PC-3 (cell line): Measurements from ENCODE around the gene MAP2K4. TPM values are rescaled to one million over a fixed set of nuclear protein-coding genes. Genes with fewer than 3 reads are reported as not detected.

Experiments used
- ATAC-seq: fragments of 200-7000 bp; cut with Tn5 transposase; 2 replicates; pipeline ENCODE4 v1.9.1; 2020; ENCODE audit warnings: mild to moderate bottlenecking, moderate library complexity
- BruUV-seq: library from RNA; stranded (reverse); fragments of 400-500 nt; replicated peaks from 2 replicates; lab custom pipeline; 2021; lab: Mats Ljungman, UMichigan
- CTCF ChIA-PET: fragments of 300-600 bp; sonication (Branson Sonifier 250); formaldehyde crosslinking; loops from one replicate; lab custom pipeline; 2022; ENCODE audit warnings: antibody characterized with exemption; lab: Charles Lee
- POLR2A ChIA-PET: fragments of 300-600 bp; sonication (Branson Sonifier 250); formaldehyde crosslinking; loops from one replicate; lab custom pipeline; 2022; ENCODE audit warnings: antibody characterized with exemption; ENCODE audit not compliant: unreplicated experiment; lab: Charles Lee
- DNase-seq: peaks from one replicate; pipeline ENCODE4 v3.0.0-alpha.2; 2015
- H2AFZ ChIP-seq: fragments of 300-600 bp; sonication (generic); 2 replicates; pipeline ENCODE4 v1.6.0; 2016; ENCODE audit warnings: antibody characterized with exemption, low read length
- H3F3A ChIP-seq: fragments of 300-600 bp; sonication (generic); one replicate; pipeline ENCODE4 v1.6.0; 2017; ENCODE audit warnings: antibody characterized with exemption, low read length, control low read depth, mild to moderate bottlenecking; ENCODE audit not compliant: unreplicated experiment
- H3K27ac ChIP-seq: fragments of 300-600 bp; sonication (generic); 2 replicates; pipeline ENCODE4 v1.5.1; 2016; ENCODE audit warnings: mild to moderate bottlenecking, low read length
- H3K27me3 ChIP-seq: fragments of 300-600 bp; sonication (generic); 2 replicates; pipeline ENCODE4 v1.6.1; 2016; ENCODE audit warnings: low read length, mixed read lengths
- H3K36me3 ChIP-seq: fragments of 300-600 bp; sonication (generic); 2 replicates; pipeline ENCODE4 v1.6.1; 2016; ENCODE audit warnings: low read depth, mixed run types, low read length, mixed read lengths
- H3K4me1 ChIP-seq: fragments of 300-600 bp; sonication (generic); 2 replicates; pipeline ENCODE4 v1.5.1; 2016; ENCODE audit warnings: low read length; ENCODE audit not compliant: insufficient read depth
- H3K4me2 ChIP-seq: fragments of 300-600 bp; sonication (generic); 2 replicates; pipeline ENCODE4 v1.6.0; 2016; ENCODE audit warnings: low read length
- H3K4me3 ChIP-seq: fragments of 300-600 bp; sonication (generic); 2 replicates; pipeline ENCODE4 v1.5.1; 2016; ENCODE audit warnings: mild to moderate bottlenecking, low read length, mixed read lengths
- H3K79me2 ChIP-seq: fragments of 300-600 bp; sonication (generic); 2 replicates; pipeline ENCODE4 v1.6.1; 2017; ENCODE audit warnings: low read length, mixed read lengths
- H3K9ac ChIP-seq: fragments of 300-600 bp; sonication (generic); 2 replicates; pipeline ENCODE4 v1.6.0; 2016; ENCODE audit warnings: mild to moderate bottlenecking, low read length
- H3K9me2 ChIP-seq: fragments of 300-600 bp; sonication (generic); replicated peaks from 2 replicates; pipeline ENCODE4 v1.6.1; 2016; ENCODE audit warnings: mixed run types, low read length, mixed read lengths
- H3K9me3 ChIP-seq: fragments of 300-600 bp; sonication (generic); 2 replicates; pipeline ENCODE4 v1.6.1; 2016; ENCODE audit warnings: low read length, mixed read lengths
- H4K20me1 ChIP-seq: fragments of 300-600 bp; sonication (generic); 2 replicates; pipeline ENCODE4 v1.6.1; 2016; ENCODE audit warnings: low read length, mixed read lengths
- EZH2 ChIP-seq: fragments of 300-600 bp; sonication (generic); IDR thresholded peaks from one replicate; pipeline ENCODE4 v1.6.1; 2017; ENCODE audit warnings: antibody characterized with exemption, mild to moderate bottlenecking, low read length; ENCODE audit not compliant: unreplicated experiment
- EZH2phosphoT487 ChIP-seq: fragments of 300-600 bp; sonication (generic); IDR thresholded peaks from 2 replicates; pipeline ENCODE4 v1.6.1; 2018; ENCODE audit warnings: mild to moderate bottlenecking, antibody characterized with exemption, low read length, borderline replicate concordance
- intact Hi-C: fragments of 100-400 bp; cut with micrococcal nuclease; formaldehyde crosslinking; loops from 2 replicates; pipeline ENCODE4 v1.9.0; 2023
- total RNA-seq: library from RNA; depleted of rRNA; stranded (reverse); fragments of >200 nt; gene quantifications from 2 replicates; pipeline ENCODE4 v1.2.3, GENCODE V29; 2014
- TF ChIP-seq, protein P1 (sequence below): fragments of 300-600 bp; sonication (generic); conservative IDR thresholded peaks from 2 replicates; pipeline ENCODE4 v1.5.1; 2017; ENCODE audit warnings: antibody characterized with exemption, low read depth, mild to moderate bottlenecking, low read length

MAP2K4 gene
- total RNA-seq, 1 experiment from 2014 or later: 35.5 TPM

DNA sequence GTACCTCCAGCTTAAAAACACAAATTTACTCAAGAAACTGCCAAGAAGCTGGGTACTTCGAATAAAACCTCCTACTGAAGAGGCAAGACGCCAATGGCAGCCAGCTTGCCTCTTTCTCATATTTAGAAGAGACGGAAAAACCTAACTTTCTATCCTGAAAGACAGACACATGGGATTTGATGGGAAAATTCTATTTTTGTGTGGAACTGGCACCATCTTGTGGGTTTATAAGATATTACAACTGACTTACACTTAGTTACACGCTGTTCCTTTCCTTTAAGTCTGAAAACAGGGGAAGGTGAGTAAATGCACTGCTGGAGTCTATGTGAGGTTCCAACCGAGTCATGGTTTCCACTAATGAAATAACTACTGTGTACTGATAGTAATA, 33.7 kb upstream of the MAP2K4 start:
- peak; percentile 53 for ATAC-seq
- Histone ChIP-seq H3K4me2 (no peak overlapping the region), H3K4me1 (no peaks in the 10 kb centered on the region), H2AFZ (0 out of 2 replicates have a peak overlapping the region, but pooled peaks have one; percentile 13), H3K9me2 (no peaks in the 10 kb centered on the region), H3K27ac (no peak overlapping the region), H3K9ac (no peak overlapping the region), H3K36me3 (no peaks in the 10 kb centered on the region), H3K4me3 (no peak overlapping the region), H4K20me1 (no peaks in the 10 kb centered on the region), H3K9me3 (no peaks in the 10 kb centered on the region), H3K27me3 (no peaks in the 10 kb centered on the region), H3K79me2 (no peaks in the 10 kb centered on the region), H3F3A (no peaks in the 10 kb centered on the region)
- DNase-seq: peak; percentile 84
- no peak for TF ChIP-seq EZH2phosphoT487
- TF ChIP-seq, protein P1, sequence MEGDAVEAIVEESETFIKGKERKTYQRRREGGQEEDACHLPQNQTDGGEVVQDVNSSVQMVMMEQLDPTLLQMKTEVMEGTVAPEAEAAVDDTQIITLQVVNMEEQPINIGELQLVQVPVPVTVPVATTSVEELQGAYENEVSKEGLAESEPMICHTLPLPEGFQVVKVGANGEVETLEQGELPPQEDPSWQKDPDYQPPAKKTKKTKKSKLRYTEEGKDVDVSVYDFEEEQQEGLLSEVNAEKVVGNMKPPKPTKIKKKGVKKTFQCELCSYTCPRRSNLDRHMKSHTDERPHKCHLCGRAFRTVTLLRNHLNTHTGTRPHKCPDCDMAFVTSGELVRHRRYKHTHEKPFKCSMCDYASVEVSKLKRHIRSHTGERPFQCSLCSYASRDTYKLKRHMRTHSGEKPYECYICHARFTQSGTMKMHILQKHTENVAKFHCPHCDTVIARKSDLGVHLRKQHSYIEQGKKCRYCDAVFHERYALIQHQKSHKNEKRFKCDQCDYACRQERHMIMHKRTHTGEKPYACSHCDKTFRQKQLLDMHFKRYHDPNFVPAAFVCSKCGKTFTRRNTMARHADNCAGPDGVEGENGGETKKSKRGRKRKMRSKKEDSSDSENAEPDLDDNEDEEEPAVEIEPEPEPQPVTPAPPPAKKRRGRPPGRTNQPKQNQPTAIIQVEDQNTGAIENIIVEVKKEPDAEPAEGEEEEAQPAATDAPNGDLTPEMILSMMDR: peak; percentile 90
- no peak for TF ChIP-seq EZH2
- ChIA-PET POLR2A (interaction anchor here (0.6 kb wide), 1 partner anchor 10 kb away, joined by 3 read pairs; the partner anchor contains the start of gene ZNF18), CTCF (no interaction called here)
- BruUV-seq: no TSS peak
- intact Hi-C loops: no loop called here

DNA sequence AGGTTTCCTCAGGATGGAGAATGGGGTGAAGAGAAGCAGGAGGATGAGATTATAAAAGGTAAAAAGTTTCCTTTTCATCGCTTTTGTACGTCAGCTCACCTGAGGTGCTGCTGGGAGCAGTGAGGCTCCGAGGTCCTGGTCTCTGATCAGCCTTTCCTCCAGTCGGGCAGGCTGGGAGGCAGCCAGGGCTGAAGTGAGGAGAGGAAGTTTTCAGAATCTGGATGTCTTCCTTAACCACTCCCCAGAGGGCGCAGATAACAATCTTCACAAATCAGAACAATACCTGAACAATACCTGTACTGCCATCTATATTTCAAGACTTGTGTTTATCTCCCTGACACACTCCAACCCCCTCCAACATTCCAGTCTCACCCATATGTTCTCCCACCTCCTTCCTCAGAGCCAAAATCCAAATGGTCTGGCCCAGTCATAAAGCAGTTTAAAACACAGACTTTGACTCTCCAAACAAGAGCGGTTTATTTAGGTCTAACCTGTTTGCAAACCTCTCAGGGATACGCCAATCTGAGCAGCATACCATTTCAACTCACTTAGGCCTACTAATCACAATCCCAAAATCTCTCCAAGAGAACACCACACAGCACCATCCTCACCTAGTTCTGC, 30.2 kb upstream of the MAP2K4 start:
- no peak for TF ChIP-seq EZH2phosphoT487
- TF ChIP-seq, protein P1: no peak
- no peak for TF ChIP-seq EZH2
- no peak overlapping the region for H3K4me2 ChIP-seq
- H2AFZ ChIP-seq: no peak overlapping the region
- no peak overlapping the region for H3K27ac ChIP-seq
- intact Hi-C loops: no loop called here
- POLR2A ChIA-PET: no interaction called here
- no peaks in the 10 kb centered on the region for H3F3A ChIP-seq
- CTCF ChIA-PET: interaction anchor here (0.6 kb wide), 1 partner anchor 81 kb away, joined by 3 read pairs; no protein-coding TSS in a partner anchor
- no peaks in the 10 kb centered on the region for H3K9me2 ChIP-seq
- no peaks in the 10 kb centered on the region for H4K20me1 ChIP-seq
- no peak for DNase-seq
- no peak overlapping the region for H3K4me3 ChIP-seq
- no peaks in the 10 kb centered on the region for H3K9me3 ChIP-seq
- no peaks in the 10 kb centered on the region for H3K27me3 ChIP-seq
- H3K9ac ChIP-seq: no peak overlapping the region
- no peaks in the 10 kb centered on the region for H3K79me2 ChIP-seq
- ATAC-seq: no peak
- H3K36me3 ChIP-seq: no peaks in the 10 kb centered on the region; the same call in 1 of the 2 replicates
- H3K4me1 ChIP-seq: no peaks in the 10 kb centered on the region
- BruUV-seq: no TSS peak

DNA sequence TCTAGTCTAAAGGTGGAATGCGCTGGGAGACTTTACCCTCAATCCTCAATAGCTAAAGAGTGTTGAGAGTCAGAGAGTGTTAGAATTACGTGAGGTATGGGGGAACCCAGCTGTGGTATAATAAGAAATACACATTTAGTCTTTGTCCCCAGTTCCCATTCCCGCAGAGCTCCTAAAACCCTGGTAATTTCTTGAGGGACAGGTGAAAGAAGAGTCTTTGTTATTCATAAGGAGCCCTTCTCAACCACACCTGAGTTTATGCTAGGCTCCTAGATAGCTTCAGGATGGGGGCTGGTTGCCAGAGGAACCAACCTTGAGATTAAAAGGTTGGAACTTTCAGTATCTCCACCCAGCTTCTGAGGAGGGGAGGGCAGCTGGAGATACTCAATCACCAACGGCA, 29.2 kb upstream of the MAP2K4 start:
- BruUV-seq: no TSS peak
- Histone ChIP-seq H3K4me2 (no peak overlapping the region), H3K4me1 (peaks cover 7% of the 10 kb centered on the region), H3K9me3 (no peaks in the 10 kb centered on the region), H3K9me2 (no peaks in the 10 kb centered on the region), H3K79me2 (peaks cover 7% of the 10 kb centered on the region; the same call in 1 of the 2 replicates), H3K36me3 (no peaks in the 10 kb centered on the region; the same call in 1 of the 2 replicates), H3F3A (no peaks in the 10 kb centered on the region), H3K27me3 (no peaks in the 10 kb centered on the region), H2AFZ (no peak overlapping the region), H3K9ac (no peak overlapping the region), H4K20me1 (no peaks in the 10 kb centered on the region), H3K27ac (no peak overlapping the region), H3K4me3 (no peak overlapping the region)
- ATAC-seq (no peak), DNase-seq (no peak)
- POLR2A ChIA-PET: no interaction called here
- CTCF ChIA-PET: no interaction called here
- TF ChIP-seq EZH2phosphoT487: no peak
- TF ChIP-seq, protein P1: no peak
- no peak for TF ChIP-seq EZH2
- intact Hi-C loops: no loop called here
